ENCODE data around the gene XRCC5.
"Not testable (repeated sequence)": the region's sequence is repeated elsewhere in the genome, so short reads cannot be mapped to it uniquely, and the experiment has no call there.

XRCC5 gene

DNA sequence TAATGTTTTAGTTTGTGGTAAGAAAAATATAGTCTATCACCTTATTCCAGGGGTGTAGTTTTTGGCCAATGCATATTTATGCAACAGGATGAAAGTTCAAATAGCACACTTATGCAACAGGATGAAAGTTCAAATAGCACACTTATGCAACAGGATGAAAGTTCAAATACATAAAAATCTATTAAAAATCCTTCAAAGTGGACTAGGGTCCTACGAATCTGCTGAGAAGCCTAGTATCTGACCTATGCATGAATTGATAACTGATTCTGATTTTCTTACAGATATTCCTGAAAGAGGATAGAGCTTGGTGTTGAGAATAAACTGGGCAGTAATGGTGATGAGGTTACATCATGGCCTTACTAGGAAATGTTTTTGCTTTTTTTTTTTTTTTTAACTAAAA is 30.4 kb upstream of the XRCC5 start:
- ChIA-PET POLR2A (no interaction called here), CTCF (interaction anchor here (0.9 kb wide), 1 partner anchor 36 kb away, joined by 3 read pairs; no protein-coding TSS in a partner anchor)
- DNase-seq (ENCODE audit: low read depth, low spot score), result no peak
- TF ChIP-seq, protein P1, sequence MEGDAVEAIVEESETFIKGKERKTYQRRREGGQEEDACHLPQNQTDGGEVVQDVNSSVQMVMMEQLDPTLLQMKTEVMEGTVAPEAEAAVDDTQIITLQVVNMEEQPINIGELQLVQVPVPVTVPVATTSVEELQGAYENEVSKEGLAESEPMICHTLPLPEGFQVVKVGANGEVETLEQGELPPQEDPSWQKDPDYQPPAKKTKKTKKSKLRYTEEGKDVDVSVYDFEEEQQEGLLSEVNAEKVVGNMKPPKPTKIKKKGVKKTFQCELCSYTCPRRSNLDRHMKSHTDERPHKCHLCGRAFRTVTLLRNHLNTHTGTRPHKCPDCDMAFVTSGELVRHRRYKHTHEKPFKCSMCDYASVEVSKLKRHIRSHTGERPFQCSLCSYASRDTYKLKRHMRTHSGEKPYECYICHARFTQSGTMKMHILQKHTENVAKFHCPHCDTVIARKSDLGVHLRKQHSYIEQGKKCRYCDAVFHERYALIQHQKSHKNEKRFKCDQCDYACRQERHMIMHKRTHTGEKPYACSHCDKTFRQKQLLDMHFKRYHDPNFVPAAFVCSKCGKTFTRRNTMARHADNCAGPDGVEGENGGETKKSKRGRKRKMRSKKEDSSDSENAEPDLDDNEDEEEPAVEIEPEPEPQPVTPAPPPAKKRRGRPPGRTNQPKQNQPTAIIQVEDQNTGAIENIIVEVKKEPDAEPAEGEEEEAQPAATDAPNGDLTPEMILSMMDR (IDR thresholded peaks at IDR 0.05; ENCODE audit: insufficient read depth, low read length, missing control alignments), result no peak
- no peak overlapping the region for H3K4me3 ChIP-seq (ENCODE audit: low read depth, low read length)

DNA sequence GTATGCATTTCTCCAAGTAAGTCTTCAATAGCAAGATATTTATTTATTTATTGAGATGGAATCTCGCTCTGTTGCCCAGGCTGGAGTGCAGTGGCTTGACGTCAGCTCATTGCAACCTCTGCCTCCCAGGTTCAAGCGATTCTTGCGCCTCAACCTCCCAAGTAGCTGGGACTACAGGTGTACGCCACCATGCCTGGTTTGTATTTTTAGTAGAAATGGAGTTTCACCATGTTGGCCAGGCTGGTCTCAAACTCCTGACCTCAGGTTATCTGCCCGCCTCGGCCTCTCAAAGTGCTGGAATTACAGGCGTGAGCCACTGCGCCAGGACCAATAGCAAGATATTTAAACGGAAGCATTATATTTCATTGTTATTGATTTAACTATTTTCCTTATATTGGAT is 29.1 kb upstream of the XRCC5 start:
- POLR2A ChIA-PET; DNase-seq (ENCODE audit: low read depth, low spot score); CTCF ChIA-PET; H3K4me3 ChIP-seq (ENCODE audit: low read depth, low read length): not testable (repeated sequence)

DNA sequence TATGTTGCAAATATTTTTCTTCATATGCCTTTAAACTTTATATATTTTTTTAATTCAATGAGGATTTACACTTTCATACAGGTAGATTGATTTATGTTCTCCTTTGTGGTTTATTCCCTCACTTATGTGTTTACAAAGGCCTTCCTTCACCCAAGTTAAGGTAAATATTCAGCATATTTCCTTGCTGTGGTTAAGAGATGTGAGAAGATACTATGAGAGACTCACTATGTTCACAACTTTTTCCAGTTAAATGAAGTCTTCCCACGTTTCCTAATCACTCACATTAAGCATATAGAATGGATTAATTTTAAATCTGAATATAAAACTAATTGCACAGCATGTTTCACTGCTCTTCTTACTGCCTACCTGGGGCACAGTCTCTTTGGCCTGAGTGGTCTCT is 28.1 kb upstream of the XRCC5 start:
- POLR2A ChIA-PET, result no interaction called here
- no peak for DNase-seq (ENCODE audit: low read depth, low spot score)
- H3K4me3 ChIP-seq (ENCODE audit: low read depth, low read length), result peak overlapping the region; percentile 87
- CTCF ChIA-PET, result interaction anchor here (1.0 to 1.3 kb wide), 2 partner anchors 33 to 47 kb away, joined by 3 to 5 read pairs; no protein-coding TSS in a partner anchor
- TF ChIP-seq, protein P1 (IDR thresholded peaks at IDR 0.05; ENCODE audit: insufficient read depth, low read length, missing control alignments), result no peak

DNA sequence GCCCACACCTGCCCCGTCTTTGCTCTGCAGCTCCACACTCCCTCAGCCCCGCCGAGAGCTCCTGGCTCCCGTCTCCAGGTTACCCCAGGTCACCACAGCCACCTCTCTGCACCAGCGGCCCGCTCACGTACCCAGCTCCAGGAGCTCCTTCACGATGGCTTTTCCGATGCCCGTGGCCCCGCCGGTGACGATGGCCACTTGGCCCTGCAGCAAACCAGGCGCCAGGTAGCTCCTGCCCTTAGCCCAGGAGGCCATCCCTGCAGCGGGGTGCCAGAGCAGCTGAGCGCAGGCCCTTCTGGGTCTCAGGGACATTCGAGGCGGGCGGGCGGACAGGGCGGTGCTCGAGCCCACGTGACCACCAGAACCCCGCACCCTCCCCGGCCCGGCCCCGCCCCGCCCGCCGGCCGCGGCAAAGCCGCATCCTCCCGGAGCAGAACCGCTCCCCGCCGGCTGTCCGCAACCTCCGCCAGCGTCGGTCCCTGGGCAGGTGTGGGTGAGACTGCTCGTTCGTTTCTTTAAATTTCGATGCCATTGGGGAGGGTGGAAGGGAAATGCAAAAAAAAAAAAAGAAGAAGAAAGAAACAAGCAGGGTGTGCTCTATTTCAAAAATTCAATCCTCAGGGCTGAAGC is 27.5 kb upstream of the XRCC5 start, which contains the start of the genes PECR and TMEM169:
Gene PECR (minus strand): TSS at position 323 of the 630 bp plus-strand sequence. CDS start 68 bp downstream, at position 255.
Gene TMEM169 (plus strand): TSS at position 433 of the 630 bp plus-strand sequence. CDS start 14,045 bp downstream, outside the sequence.
- TF ChIP-seq, protein P1 (IDR thresholded peaks at IDR 0.05; ENCODE audit: insufficient read depth, low read length, missing control alignments), result no peak
- POLR2A ChIA-PET, result interaction anchor here (0.7 kb wide), 1 partner anchor 111 kb away, joined by 3 read pairs; no protein-coding TSS in a partner anchor
- DNase-seq (ENCODE audit: low read depth, low spot score), result no peak
- H3K4me3 ChIP-seq (ENCODE audit: low read depth, low read length), result peak within 1 kb of the TSS; percentile 87
- CTCF ChIA-PET, result interaction anchor here (1.0 to 1.3 kb wide), 2 partner anchors 33 to 48 kb away, joined by 3 to 5 read pairs; no protein-coding TSS in a partner anchor

DNA sequence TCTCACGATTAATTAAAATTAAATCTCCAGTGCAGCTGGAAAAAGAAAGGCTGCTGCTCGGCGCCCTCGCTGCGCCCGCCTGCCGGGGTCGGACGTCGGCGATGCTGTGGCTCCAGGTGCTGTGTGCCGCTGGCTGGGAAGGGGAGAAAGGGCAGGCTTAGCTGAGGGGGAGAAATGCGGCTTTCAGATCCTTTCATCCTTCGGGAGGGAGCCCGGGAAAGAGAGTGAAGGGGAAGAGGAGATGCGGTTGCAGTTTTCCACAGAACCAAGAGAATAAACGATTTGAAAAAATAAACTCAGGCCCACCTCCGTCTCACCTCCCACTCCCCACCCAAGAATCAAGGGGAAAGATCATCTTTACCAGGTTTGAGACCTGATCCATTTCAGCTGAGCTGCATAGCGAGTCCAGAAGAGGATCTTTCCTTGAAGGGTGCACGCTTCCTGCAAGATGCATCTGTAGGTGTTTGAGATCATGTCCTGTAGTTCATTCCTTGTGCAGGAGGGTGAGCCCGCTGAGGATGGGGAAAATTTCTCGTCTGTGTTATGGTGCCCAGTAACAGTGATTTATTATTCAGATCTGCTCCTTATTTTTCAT is 26.9 kb upstream of the XRCC5 start:
- H3K4me3 ChIP-seq (ENCODE audit: low read depth, low read length), result peak overlapping the region; percentile 87
- ChIA-PET CTCF (interaction anchor here (1.3 to 2.6 kb wide), 2 partner anchors 28 to 32 kb away, joined by 5 to 10 read pairs; no protein-coding TSS in a partner anchor), POLR2A (interaction anchor here (0.7 kb wide), 1 partner anchor 112 kb away, joined by 3 read pairs; no protein-coding TSS in a partner anchor)
- TF ChIP-seq, protein P1 (IDR thresholded peaks at IDR 0.05; ENCODE audit: insufficient read depth, low read length, missing control alignments), result no peak
- DNase-seq (ENCODE audit: low read depth, low spot score), result no peak

DNA sequence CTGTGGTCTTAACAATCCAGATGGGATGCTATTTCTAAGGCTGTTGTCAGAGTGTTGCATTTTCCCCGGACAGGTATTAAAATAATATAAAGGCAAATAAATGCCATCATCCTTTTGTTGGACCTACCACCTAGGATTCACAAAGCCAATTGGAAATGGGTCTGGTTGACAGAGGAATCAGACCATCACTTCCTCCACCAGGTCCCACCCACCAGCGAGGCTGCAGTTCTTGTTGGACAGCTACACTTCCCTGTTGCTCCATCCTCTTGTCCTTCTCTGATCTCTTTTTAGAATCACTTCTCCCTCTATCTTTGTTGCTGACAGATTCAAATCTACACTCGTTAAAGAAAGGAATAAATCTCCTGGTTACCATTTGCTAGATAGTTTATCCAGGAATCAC is 26.3 kb upstream of the XRCC5 start:
- DNase-seq (ENCODE audit: low read depth, low spot score), result no peak
- H3K4me3 ChIP-seq (ENCODE audit: low read depth, low read length), result no peak overlapping the region
- TF ChIP-seq, protein P1 (IDR thresholded peaks at IDR 0.05; ENCODE audit: insufficient read depth, low read length, missing control alignments), result no peak
- ChIA-PET CTCF (interaction anchor here (1.2 to 2.6 kb wide), 2 partner anchors 13 to 27 kb away, joined by 3 to 10 read pairs; no protein-coding TSS in a partner anchor), POLR2A (interaction anchor here (0.6 kb wide), 1 partner anchor 675 kb away, joined by 3 read pairs; no protein-coding TSS in a partner anchor)
